ENCODE data around the gene PKHD1.
A peak's percentile ranks its signal among the peaks of the same experiment; 100 is the strongest.

PKHD1 gene

DNA sequence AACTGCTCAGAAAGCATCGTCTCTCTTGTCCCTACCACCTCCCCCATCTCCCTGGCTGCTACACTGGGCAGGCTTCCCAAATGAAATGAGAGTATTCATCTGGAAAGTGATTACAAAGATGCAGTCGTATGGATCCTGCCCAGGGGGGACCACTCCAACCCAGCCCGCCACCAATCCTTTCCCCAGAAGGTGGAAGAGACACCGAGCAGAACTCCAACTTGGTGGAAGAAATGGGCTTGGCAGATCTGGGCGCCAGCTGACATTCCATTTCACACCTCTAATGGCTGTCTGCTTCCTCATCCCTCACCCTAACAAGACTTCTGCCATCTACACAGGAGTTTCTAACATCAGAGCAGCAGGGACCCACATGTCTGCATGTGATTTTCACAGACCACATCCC is 12.7 kb downstream of the PKHD1 start:
- no peak overlapping the region for H3K4me3 ChIP-seq (ENCODE audit: low read depth, low read length)
- TF ChIP-seq, protein P1, sequence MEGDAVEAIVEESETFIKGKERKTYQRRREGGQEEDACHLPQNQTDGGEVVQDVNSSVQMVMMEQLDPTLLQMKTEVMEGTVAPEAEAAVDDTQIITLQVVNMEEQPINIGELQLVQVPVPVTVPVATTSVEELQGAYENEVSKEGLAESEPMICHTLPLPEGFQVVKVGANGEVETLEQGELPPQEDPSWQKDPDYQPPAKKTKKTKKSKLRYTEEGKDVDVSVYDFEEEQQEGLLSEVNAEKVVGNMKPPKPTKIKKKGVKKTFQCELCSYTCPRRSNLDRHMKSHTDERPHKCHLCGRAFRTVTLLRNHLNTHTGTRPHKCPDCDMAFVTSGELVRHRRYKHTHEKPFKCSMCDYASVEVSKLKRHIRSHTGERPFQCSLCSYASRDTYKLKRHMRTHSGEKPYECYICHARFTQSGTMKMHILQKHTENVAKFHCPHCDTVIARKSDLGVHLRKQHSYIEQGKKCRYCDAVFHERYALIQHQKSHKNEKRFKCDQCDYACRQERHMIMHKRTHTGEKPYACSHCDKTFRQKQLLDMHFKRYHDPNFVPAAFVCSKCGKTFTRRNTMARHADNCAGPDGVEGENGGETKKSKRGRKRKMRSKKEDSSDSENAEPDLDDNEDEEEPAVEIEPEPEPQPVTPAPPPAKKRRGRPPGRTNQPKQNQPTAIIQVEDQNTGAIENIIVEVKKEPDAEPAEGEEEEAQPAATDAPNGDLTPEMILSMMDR (conservative IDR thresholded peaks at IDR 0.05; ENCODE audit: low read depth, low read length), result no peak
- DNase-seq (ENCODE audit: low read depth), result no peak

DNA sequence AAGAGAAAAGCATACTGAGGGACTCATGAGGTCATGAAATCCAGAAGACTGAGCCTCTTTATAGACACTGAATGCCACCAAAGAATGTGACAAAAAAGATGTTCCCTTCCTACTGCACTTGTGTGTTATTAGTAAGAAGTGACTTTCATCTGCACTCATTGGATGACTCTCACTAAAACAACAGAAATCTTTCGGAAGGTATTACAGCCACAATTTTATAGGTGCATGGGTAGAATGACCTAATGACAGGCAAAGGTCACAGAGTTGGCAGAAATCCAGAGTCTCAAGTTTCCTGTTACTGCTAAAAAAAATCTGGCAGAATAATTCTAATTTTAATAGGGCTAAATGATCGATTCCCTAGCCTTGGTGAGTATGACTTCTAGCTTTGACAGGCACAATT is 13.3 kb downstream of the PKHD1 start:
- no peak for DNase-seq (ENCODE audit: low read depth)
- TF ChIP-seq, protein P1 (conservative IDR thresholded peaks at IDR 0.05; ENCODE audit: low read depth, low read length), result no peak
- no peak overlapping the region for H3K4me3 ChIP-seq (ENCODE audit: low read depth, low read length)

DNA sequence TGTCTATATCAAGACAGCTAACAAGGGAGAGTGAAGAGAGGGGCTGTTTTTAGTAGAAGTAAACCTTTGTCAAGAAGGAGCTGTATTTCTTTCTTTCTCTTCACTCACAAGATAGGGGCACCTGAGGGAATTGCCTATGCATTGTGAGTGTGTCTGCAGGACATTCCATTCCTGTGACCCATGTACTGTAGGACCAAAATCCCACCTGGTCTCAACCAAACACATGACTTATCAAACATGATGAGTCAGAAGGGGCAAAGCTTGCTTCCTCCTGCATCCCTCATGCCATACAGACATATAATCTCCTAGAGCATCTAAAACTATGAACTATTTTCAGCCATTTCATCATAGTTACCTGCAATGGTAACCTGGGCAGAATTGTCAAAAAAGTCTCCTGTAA is 21.8 kb downstream of the PKHD1 start:
- no peak for DNase-seq (ENCODE audit: low read depth)
- TF ChIP-seq, protein P1 (conservative IDR thresholded peaks at IDR 0.05; ENCODE audit: low read depth, low read length), result no peak
- H3K4me3 ChIP-seq (ENCODE audit: low read depth, low read length), result no peak overlapping the region

DNA sequence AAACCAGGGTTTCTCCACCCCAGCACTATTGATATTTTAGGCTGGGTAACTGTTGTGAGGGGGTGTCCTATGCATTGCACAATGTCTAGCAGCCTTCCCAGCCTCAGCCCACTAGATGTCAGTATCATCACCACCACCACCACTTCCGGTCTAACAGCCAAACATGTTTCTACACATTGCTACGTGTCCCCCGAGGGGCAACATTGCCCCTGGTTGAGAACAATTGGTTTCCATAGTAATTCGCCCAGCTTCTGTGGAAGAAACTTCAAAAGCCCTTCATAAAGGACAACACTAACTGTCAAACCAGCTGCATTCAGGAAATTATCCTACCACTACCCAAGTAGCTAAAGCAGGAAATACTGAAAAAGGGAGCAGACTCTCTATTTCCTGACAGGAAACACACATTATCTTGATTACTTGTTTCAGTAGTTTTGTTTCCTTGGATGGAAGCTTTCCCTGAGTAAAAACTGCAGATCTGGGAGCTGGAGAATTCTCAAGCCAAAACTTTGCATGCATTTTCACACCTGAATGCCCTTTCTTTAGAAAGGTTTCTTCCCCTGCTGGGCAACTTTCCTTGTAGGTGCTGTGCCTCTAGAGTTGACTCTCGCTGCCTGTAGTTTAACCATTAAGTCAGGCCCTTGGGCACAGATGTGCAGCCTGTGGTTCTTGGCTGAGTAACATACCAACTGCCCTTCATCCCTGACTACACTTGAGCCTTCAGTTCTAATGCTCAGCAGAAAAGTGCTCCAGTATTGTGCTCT is 23.6 kb downstream of the PKHD1 start:
- no peak overlapping the region for H3K4me3 ChIP-seq (ENCODE audit: low read depth, low read length)
- TF ChIP-seq, protein P1 (conservative IDR thresholded peaks at IDR 0.05; ENCODE audit: low read depth, low read length), result peak; percentile 55
- DNase-seq (ENCODE audit: low read depth), result peak; percentile 24

DNA sequence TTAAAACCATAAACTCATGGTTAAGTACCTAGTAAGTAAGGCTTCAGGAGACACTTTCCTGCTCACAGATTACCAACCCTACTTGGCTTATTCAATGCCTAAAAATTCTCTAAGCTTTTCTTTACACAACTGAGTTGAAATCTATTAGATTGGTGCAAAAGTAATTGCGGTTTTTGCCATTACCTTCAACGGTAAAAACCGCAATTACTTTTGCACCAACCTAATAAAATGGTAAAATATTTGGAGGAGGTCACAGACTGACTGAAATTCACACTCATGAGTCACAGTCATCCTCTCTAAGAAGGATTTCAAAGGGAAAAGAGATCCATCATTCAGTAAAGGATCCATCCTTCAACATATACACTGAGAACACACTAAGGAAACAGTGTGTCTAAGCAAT is 25.9 kb downstream of the PKHD1 start:
- no peak overlapping the region for H3K4me3 ChIP-seq (ENCODE audit: low read depth, low read length)
- TF ChIP-seq, protein P1 (conservative IDR thresholded peaks at IDR 0.05; ENCODE audit: low read depth, low read length), result no peak
- no peak for DNase-seq (ENCODE audit: low read depth)

DNA sequence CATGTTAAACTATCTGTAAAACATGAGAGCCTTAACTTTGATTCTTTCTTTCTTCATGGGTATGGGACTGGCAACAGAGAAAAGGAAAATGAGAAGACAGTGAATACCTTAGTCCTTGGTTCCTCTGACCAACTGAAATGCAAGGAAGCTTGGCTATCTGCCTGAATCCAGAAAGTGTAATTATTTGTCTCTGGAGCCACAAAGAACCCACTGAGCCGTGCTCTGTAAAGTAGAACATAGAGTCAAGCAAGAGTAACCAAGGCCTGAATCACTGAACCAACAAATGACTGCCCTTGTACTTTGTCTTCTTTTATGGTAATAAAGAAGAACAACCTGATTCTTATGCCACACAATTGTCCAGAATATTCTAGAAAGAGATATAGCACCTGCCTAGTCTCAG is 27.6 kb downstream of the PKHD1 start:
- no peak for DNase-seq (ENCODE audit: low read depth)
- no peak overlapping the region for H3K4me3 ChIP-seq (ENCODE audit: low read depth, low read length)
- TF ChIP-seq, protein P1 (conservative IDR thresholded peaks at IDR 0.05; ENCODE audit: low read depth, low read length), result no peak

DNA sequence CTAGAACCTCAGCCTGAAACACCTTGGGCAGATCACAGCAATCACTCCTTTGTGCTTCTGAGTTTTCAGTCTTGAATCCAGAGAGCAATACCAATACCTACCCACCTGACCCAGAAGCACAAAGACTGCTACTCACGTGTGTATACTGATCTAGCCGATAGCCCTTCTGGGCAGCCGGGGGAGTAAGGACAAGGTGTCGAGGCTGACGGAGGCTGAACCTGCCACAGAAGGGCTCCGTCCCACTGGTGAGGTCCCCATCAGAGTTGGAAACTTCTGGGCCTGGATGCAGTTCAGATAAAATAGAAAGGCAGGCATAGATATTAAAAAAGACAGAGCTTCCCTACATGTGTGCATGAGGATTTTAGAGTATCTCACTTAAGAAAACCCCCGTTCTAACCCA is 32.0 kb downstream of the PKHD1 start:
- DNase-seq (ENCODE audit: low read depth), result no peak
- TF ChIP-seq, protein P1 (conservative IDR thresholded peaks at IDR 0.05; ENCODE audit: low read depth, low read length), result no peak
- no peak overlapping the region for H3K4me3 ChIP-seq (ENCODE audit: low read depth, low read length)
